Lung (tissue), 12 donors: Measurements from ENCODE around the gene DGCR2. TPM values are rescaled to one million over a fixed set of nuclear protein-coding genes. Genes with fewer than 3 reads are reported as not detected.

Experiments used
- ATAC-seq: fragments of 200-7000 bp; cut with Tn5 transposase; one replicate; pipeline ENCODE4 v1.9.1; 2020; ENCODE audit warnings: moderate number of reproducible peaks; ENCODE audit not compliant: insufficient read depth, low FRiP score
- DNase-seq, 3 donors: peaks; one replicate each; pipeline ENCODE4 v3.0.0-alpha.2; 2013 to 2017
- H3K27ac ChIP-seq, 2 donors: one replicate each; pipeline ENCODE4 v1.5.1; 2013; ENCODE audit warnings: mild to moderate bottlenecking in 2 of 2, moderate library complexity in 2 of 2, control low read depth in 1 of 2, inconsistent platforms in 1 of 2, low read depth in 1 of 2, low read length in 1 of 2
- H3K27me3 ChIP-seq, 3 donors: one replicate each; pipeline ENCODE4 v1.5.1; 2013; ENCODE audit warnings: low read length in 2 of 3; ENCODE audit not compliant: control insufficient read depth in 3 of 3, insufficient read depth in 3 of 3
- H3K36me3 ChIP-seq, 4 donors: one replicate each; pipeline ENCODE4 v1.5.1; 2013; ENCODE audit warnings: low read length in 4 of 4, mild to moderate bottlenecking in 1 of 4, moderate library complexity in 1 of 4; ENCODE audit not compliant: control insufficient read depth in 4 of 4, insufficient read depth in 4 of 4
- H3K4me1 ChIP-seq, 5 donors: one replicate each; pipeline ENCODE4 v1.5.1; 2013; ENCODE audit warnings: low read length in 5 of 5, mild to moderate bottlenecking in 2 of 5, moderate library complexity in 1 of 5; ENCODE audit not compliant: control insufficient read depth in 5 of 5, insufficient read depth in 5 of 5
- H3K4me3 ChIP-seq: one replicate; pipeline ENCODE4 v1.5.1; 2013; ENCODE audit warnings: mild to moderate bottlenecking, control low read depth, moderate library complexity
- H3K9ac ChIP-seq, 2 donors: one replicate each; pipeline ENCODE4 v1.5.1; 2013; ENCODE audit warnings: low read length in 2 of 2, control low read depth in 1 of 2; ENCODE audit not compliant: insufficient read depth in 1 of 2
- H3K9me3 ChIP-seq, 4 donors: one replicate each; pipeline ENCODE4 v1.5.1; 2013; ENCODE audit warnings: low read length in 3 of 4, mild to moderate bottlenecking in 1 of 4, moderate library complexity in 1 of 4; ENCODE audit not compliant: control insufficient read depth in 4 of 4, insufficient read depth in 3 of 4
- CTCF ChIP-seq: IDR thresholded peaks from 2 replicates; pipeline ENCODE4 v1.5.1; 2012; ENCODE audit warnings: mild to moderate bottlenecking; ENCODE audit errors: control extremely low read depth, extremely low read depth
- WGBS, 2 donors: extraction: QIAGEN DNeasy Blood & Tissue Kit; methylation state at CpG; one replicate each; pipeline ENCODE4 v1.1.7; 2013; 5-methylcytosine and 5-hydroxymethylcytosine counted together
- polyA plus RNA-seq, 2 donors: library from polyadenylated mRNA; stranded (reverse); fragments of 200-250 nt; gene quantifications; one replicate each; pipeline ENCODE4 v1.2.1, GENCODE V29; 2013
- total RNA-seq, 2 donors: library from RNA; depleted of rRNA in 1 of 2; stranded (reverse); fragments of >200 nt in 1 of 2; gene quantifications; one replicate each; pipeline ENCODE4 v1.2.1, GENCODE V29; 2014 to 2021
- donor health status: control.
- donor health status: control.
- donor health status: Bipolar disorder and iron deficiency.
- donor health status: healthy.
- donor health status: DM: yes; HTN: yes; CAD: no.

DGCR2 gene
- total and polyA plus RNA-seq, 4 donors = 40.4 to 77.4 (median 50.5) TPM

DNA sequence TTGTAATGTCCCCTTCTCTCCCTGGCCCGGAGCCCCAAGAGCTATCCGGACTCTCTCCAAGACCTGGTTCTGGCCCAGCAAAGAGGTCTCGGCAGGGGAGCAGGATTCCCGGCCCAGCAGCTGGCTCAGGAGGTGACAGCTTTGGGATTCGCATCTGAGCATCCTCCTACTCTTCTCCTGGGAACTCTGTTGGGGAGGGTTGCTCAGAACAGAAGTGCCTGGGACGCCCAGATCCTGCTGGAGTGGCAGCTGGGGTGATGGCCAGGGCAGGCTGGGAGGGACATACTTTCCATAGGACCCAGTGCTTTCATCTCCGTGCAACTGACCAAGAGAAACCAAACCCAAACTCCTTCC lies 102.6 kb downstream of the DGCR2 start:
- Histone ChIP-seq H3K4me3 (no peak overlapping the region), H3K27me3 (peaks cover 0 to 6% (median 0%) of the 10 kb centered on the region in 3 donors), H3K36me3 (no peaks in the 10 kb centered on the region), H3K27ac (no peak overlapping the region), H3K9me3 (no peaks in the 10 kb centered on the region), H3K9ac (no peak overlapping the region), H3K4me1 (no peaks in the 10 kb centered on the region)
- ATAC-seq (no peak), DNase-seq (no peak)
- no peak for TF ChIP-seq CTCF
- 54 to 75% methylated on average over 7 of the region's 7 CpGs for WGBS, 2 donors

GRCh38 chr22:19019029-19019678 lies 103.1 kb downstream of the DGCR2 start:
- Histone ChIP-seq H3K9me3 (no peaks in the 10 kb centered on the region), H3K27me3 (peaks cover 0 to 6% (median 0%) of the 10 kb centered on the region in 3 donors), H3K4me3 (no peak overlapping the region), H3K9ac (no peak overlapping the region), H3K27ac (no peak overlapping the region), H3K4me1 (no peaks in the 10 kb centered on the region), H3K36me3 (no peaks in the 10 kb centered on the region)
- 90 to 94% methylated on average over 19 of the region's 19 CpGs for WGBS, 2 donors
- DNase-seq (no peak), ATAC-seq (no peak)
- TF ChIP-seq CTCF = no peak

DNA sequence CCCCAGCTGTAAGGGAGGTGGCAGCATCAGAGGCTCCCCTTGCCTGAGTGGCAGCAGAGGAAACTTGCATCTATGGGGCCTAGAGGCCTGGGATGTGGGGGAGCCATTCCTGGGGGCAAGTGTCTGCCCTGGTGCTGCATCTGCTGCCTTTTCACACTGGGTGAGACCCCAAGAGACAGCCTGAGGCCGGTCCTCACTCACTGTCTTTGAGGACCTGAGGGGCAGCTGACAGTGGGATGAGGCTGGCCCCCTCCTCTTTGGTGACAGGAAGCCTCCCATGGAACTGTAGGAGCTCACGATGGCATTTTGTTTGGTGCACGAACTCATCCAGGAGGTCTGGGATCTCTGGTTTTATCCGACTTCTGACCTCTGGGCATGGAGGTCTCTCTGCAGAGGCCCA lies 104.0 kb downstream of the DGCR2 start:
- H3K4me1 ChIP-seq = no peaks in the 10 kb centered on the region
- no peak overlapping the region for H3K27ac ChIP-seq
- no peak for DNase-seq
- 83 to 84% methylated on average over 4 of the region's 4 CpGs for WGBS, 2 donors
- no peaks in the 10 kb centered on the region for H3K9me3 ChIP-seq
- H3K9ac ChIP-seq = no peak overlapping the region
- TF ChIP-seq CTCF = no peak
- H3K4me3 ChIP-seq = no peak overlapping the region
- peaks cover 0 to 6% (median 0%) of the 10 kb centered on the region in 3 donors for H3K27me3 ChIP-seq
- H3K36me3 ChIP-seq = no peaks in the 10 kb centered on the region
- ATAC-seq = no peak
